IPS-18c (cell line): ENCODE data around the gene TRDMT1.

Source experiments
- H3K4me3 ChIP-seq: 2 replicates; pipeline ENCODE4 v1.7.0; 2013; ENCODE audit warnings: low read depth, mild to moderate bottlenecking, low read length, moderate library complexity; ENCODE audit not compliant: insufficient read depth
- H3K9me3 ChIP-seq: one replicate; pipeline ENCODE4 v1.6.1; 2013; ENCODE audit warnings: mild to moderate bottlenecking, low read length, moderate library complexity; ENCODE audit not compliant: control insufficient read depth, insufficient read depth

TRDMT1 gene

DNA sequence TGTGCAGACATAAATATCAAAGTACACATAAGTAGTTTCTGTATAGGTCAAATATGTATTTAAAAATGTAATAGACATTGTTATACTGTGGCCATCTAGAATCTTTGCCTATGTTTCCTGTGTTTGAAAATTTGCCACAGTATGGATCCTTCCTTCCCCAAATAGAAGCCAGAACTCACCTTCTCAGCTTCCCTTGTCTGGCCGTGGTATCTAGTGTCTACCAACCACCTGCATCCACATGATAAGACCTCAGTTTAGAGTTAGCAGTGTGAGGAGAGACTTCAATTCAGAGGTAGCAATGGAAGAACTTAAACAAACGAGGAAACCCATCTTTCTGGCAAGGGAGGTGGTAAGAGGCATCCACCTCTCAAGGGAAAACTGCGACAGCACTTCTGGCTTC lies 4.9 kb downstream of the TRDMT1 start:
- no peaks in the 10 kb centered on the region for H3K9me3 ChIP-seq
- H3K4me3 ChIP-seq, result no peak overlapping the region

DNA sequence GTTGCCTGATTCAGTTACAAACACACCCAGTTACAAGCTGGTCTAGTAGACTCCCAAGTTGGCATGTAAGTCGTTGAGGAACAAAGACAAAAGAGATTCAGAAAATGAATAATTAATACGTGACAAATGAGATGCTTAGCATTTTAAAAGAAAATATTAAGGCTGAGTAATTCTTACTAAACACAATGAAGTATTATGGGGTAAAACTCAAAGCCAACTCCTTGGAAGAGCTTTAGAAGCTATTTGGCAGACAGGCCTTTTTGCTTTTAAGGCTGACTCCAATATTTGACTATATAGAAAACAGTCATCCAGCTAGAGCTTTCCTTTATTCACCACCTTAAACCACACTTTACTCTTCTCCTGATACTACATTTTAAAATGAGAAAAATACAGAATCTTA lies 5.4 kb downstream of the TRDMT1 start:
- Histone ChIP-seq H3K4me3 (no peak overlapping the region), H3K9me3 (no peaks in the 10 kb centered on the region)

DNA sequence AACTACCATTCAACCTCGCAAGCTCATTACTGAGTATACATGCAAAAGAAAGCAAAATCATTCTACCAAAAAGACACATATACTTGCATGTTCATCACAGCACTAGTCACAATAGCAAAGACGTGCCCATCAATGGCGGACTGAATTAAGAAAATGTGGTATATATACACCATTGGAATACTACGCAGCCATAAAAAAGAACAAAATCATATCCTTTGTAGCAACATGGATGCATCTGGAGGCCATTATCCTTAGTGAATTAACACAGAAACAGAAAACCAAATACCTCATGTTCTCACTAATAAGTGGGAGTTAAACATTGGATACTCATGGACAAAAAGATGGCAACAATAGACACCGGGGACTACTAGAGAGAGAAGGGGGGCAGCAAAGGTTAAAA lies 6.4 kb downstream of the TRDMT1 start:
- Histone ChIP-seq H3K9me3 (no peaks in the 10 kb centered on the region), H3K4me3 (no peak overlapping the region)

DNA sequence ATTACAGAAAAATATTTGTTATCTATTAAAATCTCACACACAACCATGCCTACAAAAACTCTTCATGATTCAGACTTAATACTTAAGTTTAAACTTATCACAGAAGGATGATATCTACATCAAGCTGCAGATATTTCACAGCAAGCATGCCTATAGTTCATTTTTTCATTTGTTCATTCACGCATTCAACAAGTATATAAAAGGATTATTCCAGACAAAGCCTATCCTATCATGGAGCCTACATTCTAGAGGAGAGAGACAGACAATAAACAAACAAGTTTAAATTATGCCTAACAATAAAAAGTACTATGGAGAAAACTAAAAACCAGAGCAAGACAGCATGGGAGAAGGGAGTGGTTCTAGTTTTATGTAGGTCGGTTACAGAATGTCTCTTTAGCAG lies 10.9 kb downstream of the TRDMT1 start:
- Histone ChIP-seq H3K4me3 (no peak overlapping the region), H3K9me3 (no peaks in the 10 kb centered on the region)

DNA sequence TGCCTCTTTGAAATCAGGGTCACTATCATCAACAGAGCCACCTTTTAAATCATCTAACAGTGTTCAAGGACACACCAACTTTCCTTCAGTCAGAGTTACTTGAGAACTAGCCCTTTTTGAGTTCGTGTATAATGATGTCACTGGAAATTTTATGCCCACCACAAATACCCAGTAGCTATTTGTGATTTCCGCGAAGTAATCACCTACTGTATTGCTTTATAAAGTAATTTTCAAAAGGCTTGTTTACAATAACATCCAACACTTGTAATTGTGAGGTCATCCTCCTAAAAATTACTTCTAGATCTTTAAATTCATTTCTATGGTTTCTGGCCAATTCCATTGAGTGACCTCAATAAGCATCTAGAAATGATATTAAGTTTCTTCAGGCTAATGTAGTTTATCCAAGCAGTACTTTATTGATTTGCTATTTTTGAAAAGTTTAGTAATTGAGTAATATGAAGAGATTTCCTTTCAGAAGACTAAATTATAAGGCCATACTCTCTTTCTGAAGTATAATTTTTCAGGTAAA lies 12.8 kb downstream of the TRDMT1 start:
- H3K4me3 ChIP-seq, result no peak overlapping the region
- H3K9me3 ChIP-seq, result no peaks in the 10 kb centered on the region

DNA sequence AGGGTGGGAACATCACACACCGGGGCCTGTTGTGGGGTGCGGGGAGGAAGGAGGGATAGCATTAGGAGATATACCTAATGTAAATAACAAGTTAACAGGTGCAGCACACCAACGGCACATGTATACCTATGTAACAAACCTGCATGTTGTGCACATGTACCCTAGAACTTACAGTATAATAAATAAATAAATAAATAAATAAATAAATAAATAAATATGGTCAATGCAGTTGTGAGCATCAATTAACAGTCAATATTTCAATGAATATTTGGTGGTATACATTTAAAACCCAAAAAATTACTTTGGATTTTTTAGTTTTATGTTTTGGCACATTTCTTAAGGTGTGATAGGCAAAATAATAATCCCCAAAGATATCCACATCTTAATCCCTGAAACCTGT lies 15.6 kb downstream of the TRDMT1 start:
- Histone ChIP-seq H3K4me3 (no peak overlapping the region), H3K9me3 (no peaks in the 10 kb centered on the region)

DNA sequence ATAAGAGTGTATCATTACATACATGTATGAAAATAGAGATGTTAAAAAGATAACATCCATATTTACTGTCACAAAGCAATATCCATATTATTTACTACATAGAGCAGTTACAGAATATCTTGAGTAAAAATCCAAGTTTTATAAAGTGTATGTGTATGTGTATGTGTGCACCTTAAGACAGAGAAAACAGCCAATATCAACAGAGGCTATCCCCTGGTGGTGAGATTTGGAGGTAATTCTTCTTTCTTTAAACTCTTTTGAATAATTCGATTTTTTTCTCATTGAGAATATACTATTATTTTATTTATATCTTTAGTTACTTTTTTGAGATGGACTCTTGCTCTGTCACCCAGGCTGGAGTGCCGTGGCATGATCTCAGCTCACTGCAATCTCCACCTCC lies 18.4 kb downstream of the TRDMT1 start:
- Histone ChIP-seq H3K4me3 (no peak overlapping the region), H3K9me3 (no peaks in the 10 kb centered on the region)

DNA sequence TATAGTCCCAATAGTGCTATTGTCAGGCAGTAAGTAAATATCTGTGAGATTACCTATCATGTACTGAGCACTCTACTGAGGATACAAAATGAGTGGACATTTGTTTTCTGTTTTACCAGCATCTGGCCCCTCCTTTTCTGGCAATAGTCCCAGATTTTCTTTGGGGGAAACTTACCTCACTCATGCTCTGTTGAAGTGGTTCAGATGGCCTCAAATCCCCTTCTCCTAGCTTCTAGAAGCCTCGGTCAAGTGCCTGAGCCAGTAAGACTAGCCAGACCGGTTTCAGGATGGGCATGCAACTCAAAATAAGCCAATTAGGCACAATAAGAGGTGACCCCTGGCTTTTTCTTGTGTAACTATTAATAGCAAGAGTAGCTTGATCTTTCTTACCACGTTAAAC lies 19.7 kb downstream of the TRDMT1 start:
- H3K4me3 ChIP-seq, result no peak overlapping the region
- no peaks in the 10 kb centered on the region for H3K9me3 ChIP-seq

DNA sequence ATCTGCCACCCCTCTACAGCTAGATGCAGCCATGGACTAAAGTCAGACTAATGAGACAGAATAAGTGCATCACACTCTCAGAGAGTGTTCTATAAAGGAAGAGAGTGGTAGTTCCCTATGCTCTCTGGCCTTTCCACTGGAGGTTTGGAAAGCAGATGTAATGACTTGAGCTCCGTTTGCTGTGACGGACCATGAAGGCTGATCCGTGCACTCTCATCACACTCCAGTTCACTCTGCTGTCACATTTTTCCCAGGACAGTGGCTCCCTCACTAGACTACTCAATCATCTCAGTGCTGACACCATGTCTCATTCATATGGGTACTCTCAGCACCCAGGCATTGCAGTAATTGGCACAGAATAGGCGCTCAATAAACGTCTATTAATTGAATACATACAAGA lies 20.4 kb downstream of the TRDMT1 start:
- Histone ChIP-seq H3K9me3 (no peaks in the 10 kb centered on the region), H3K4me3 (no peak overlapping the region)

DNA sequence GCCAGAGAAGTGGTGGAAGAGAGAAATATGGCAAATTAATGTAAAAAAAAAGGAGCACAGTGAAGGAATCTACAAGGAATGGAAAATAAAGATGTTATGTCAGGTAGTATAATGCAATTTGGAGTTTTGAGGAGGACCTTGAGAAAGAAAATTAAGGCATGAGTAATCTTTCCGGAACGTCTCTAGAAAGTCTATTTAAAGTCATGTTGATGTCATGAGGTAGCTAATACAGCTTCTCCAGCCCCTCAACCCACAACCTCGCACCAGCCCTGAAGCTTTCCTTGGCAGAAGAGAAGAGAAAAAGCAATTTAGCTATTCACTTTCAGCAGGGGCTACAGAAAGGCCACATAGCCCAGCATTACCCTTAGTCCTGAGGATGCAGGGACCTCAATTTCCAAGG lies 22.5 kb downstream of the TRDMT1 start:
- no peak overlapping the region for H3K4me3 ChIP-seq

DNA sequence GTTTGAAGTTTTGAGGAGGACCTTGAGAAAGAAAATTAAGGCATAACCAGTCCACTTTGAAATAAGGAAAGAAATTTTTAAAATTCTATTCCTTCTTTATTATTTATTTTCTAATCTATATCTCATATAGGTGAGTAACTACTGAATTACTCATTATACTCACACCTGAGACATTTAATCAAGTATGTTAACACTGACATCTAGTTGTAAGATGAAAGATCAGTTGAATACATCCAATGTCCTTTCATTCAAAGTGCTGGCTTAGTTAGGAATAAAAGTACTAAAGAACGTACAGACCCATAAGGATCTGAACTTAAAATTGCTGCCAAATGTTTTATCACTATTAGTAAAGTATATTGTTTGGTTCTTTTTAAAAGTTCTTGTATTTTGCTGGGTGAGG lies 23.5 kb downstream of the TRDMT1 start:
- Histone ChIP-seq H3K4me3 (no peak overlapping the region), H3K9me3 (no peaks in the 10 kb centered on the region)

More for the DNA sequence above, 22.5 kb downstream of the TRDMT1 start:
- H3K9me3 ChIP-seq, result no peaks in the 10 kb centered on the region

DNA sequence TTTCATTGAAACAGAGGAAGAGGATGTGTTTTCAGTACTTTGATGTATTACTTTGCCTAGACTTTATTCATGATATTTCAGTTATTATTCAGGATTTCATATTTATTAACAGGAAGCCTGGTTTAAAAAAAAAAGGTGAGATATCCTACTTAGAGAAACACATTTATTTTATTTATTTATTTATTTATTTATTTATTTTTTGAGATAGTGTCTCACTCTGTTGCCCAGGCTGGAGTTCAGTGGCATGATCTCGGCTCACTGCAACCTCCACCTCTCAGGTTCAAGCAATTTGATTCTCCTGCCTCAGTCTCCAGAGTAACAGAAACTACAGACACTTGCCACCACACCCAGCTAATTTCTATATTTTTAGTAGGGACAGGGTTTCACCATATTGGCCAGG lies 24.5 kb downstream of the TRDMT1 start:
- Histone ChIP-seq H3K9me3 (no peaks in the 10 kb centered on the region), H3K4me3 (no peak overlapping the region)

DNA sequence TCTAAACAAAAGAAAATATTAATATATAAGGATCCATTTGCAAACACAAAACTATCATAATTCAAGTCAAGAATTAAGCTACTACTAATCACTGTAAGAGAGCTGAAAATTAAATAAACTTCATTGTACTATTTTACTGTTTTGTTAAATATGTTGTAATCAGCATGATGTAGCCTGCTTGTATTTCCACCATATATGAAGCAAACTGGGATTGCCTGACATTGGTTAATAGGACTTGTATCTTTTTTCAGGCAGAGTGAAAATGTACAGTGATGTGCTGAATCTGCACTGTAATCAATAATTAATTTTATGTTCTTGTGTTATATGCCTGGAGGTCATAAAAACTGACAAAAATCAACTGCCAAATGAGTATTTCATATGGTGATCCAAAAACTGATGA lies 25.4 kb downstream of the TRDMT1 start:
- no peak overlapping the region for H3K4me3 ChIP-seq
- no peaks in the 10 kb centered on the region for H3K9me3 ChIP-seq

DNA sequence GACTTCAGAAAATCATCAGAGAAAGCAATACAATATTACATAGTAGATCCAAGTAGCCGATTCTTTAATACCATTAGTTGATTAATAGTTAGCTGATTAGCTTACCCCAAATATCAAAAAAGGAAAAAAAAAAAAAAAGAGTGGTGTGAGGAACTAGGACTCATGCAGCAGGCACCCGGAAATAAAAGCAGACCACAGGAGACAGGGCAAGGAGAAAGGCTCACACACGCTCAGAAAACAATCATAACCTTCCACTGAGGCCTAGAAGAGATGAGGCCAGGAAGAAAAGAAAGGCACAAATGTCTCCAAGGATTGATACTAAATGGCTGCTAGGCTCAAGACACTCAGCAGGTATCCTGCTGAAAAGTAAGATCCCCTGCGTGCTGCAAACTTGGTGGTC lies 25.9 kb downstream of the TRDMT1 start:
- no peaks in the 10 kb centered on the region for H3K9me3 ChIP-seq
- no peak overlapping the region for H3K4me3 ChIP-seq

DNA sequence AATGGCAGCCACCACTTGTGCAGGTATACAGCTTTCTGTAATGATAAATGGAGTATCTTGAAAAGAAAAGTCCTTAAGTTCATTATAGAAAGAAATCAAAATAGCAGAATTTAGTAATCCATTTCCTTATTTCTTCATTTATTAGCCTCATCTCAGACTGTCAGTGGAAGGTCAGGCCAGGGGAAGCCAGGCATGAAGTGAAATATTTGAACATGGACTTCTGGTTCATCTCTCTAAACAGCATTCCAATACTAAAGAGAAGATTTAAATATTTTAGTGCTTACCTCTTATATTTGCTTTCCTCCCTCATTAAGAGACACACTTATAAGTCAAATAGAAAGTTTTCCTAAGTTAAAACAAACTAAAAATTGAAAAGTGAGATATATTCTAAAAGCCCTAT lies 26.8 kb downstream of the TRDMT1 start:
- H3K4me3 ChIP-seq, result no peak overlapping the region
- H3K9me3 ChIP-seq, result no peaks in the 10 kb centered on the region

DNA sequence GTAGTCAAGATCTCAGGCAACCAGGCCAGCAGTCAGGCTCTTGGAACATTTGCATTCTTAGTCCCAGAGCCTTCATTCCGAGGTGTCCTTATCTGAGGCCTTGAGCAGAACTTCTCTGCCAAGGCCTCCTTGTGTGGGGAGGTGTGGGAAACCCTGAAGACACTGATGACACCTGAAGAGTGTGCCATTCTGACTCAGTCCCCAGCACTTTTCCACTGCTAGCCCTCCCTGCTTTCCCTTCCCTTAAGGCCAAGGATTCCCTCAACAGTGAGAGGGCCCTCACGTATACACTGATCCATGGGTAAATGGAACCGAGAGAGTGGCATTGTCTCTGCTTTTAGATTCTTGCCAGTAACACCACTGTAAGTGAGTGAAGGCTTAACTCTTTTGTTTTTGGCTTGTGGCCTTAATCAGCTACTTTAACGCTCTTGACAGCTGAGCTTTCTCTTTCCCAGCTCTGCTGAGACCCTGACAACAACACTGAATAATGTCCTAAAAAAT lies 30.3 kb downstream of the TRDMT1 start:
- H3K4me3 ChIP-seq, result no peak overlapping the region
- H3K9me3 ChIP-seq, result no peaks in the 10 kb centered on the region

DNA sequence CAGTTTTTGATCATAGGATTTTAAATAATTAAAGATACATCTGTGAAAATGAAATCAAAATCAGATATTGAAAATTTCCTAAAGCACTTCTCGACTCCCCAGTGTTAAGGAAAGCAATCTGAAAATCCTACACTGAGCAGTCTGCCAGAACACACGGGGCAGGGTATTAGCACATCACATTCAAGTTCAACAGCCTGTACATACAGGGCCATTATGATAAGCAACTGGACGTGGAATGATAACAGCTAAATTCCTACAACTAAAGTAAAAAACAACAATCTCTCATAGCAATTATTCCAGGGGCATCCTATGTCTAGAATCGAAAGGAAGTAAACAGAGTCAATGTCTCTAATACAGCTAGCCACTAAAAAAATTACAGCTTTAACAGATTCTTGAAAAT lies 31.7 kb downstream of the TRDMT1 start:
- Histone ChIP-seq H3K9me3 (no peaks in the 10 kb centered on the region), H3K4me3 (no peak overlapping the region)

DNA sequence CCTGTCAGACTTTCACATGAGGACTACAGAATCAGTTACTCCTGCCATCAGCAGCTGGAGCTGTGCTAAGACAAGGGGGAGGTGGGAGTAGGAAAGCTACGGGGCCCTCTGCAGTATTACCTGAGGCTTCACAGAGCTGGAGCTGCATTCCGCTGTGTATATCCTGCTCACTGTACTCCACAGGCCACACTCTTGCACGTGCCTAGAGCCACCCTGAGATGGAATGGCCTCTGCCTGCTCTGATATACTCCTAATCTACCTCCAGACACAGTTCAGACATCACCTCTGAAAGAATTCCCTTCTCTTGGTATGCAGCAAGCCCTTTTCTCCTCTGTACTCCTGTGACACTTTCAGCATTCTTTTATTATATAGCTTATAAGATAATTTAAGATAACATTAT lies 34.8 kb downstream of the TRDMT1 start:
- no peaks in the 10 kb centered on the region for H3K9me3 ChIP-seq
- no peak overlapping the region for H3K4me3 ChIP-seq

DNA sequence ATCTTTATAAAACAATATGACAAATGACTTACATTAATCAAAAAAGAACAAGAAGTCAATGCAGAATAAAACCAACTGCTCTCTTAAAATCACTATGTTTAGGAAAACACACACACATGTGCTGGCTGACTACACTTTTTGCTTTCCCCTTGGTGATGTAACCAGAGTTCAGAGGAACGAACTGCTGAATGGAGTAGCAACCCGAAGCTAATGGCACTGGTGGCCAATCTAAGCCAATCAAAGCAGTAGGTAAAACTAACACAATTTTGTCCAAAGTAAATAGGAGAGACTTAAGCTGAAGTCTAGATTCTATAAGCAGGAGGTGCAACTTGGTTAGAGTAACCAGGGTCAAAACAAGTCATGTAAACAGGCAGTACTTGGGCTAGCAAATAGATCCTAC lies 38.6 kb downstream of the TRDMT1 start:
- H3K9me3 ChIP-seq, result no peaks in the 10 kb centered on the region

More for the DNA sequence above, 38.6 kb downstream of the TRDMT1 start:
- no peak overlapping the region for H3K4me3 ChIP-seq
